MM.1S (cell line): ENCODE results near the gene ABCF3.

ENCODE experiments used
- CTCF ChIP-seq: fragments of 300-600 bp; sonication (generic); IDR thresholded peaks from 2 replicates; pipeline ENCODE4 v1.5.1; 2016; ENCODE audit warnings: antibody characterized with exemption, low read length, mixed read lengths
- EZH2 ChIP-seq: fragments of 300-600 bp; sonication (generic); optimal IDR thresholded peaks from 2 replicates; pipeline ENCODE3; 2017; ENCODE audit warnings: low read depth, mild to moderate bottlenecking, antibody characterized with exemption, low read length, mixed read lengths
- EZH2phosphoT487 ChIP-seq: fragments of 300-600 bp; sonication (generic); IDR thresholded peaks from 2 replicates; pipeline ENCODE4 v1.6.1; 2018; ENCODE audit warnings: antibody characterized with exemption, low read length

- no peak for TF ChIP-seq EZH2
- no peak for TF ChIP-seq CTCF
- no peak for TF ChIP-seq EZH2phosphoT487
These were observed 4.4 kb upstream of the ABCF3 start for GRCh38 chr3:184181596-184181995.
